Sigmoid colon (tissue), 7 donors: Measurements from ENCODE around the gene TSPAN18. TPM values are rescaled to one million over a fixed set of nuclear protein-coding genes. Genes with fewer than 3 reads are reported as not detected.
A peak's percentile ranks its signal among the peaks of the same experiment; 100 is the strongest.

ENCODE experiments used
- DNase-seq: peaks from one replicate; pipeline ENCODE4 v3.0.0-alpha.2; 2019
- H3K27ac ChIP-seq, 4 donors: fragments of 200-600 bp; sonication (generic); one replicate each; pipeline ENCODE4 v1.5.1; 2016 to 2019; ENCODE audit warnings: mild to moderate bottlenecking in 1 of 4
- H3K27me3 ChIP-seq, 3 donors: fragments of 200-600 bp; sonication (generic); one replicate each; pipeline ENCODE4 v1.5.1; 2019; ENCODE audit warnings: mild to moderate bottlenecking in 1 of 3
- H3K36me3 ChIP-seq, 4 donors: fragments of 200-600 bp; sonication (generic); one replicate each; pipeline ENCODE4 v1.5.1; 2016 to 2019
- H3K4me1 ChIP-seq, 4 donors: fragments of 200-600 bp; sonication (generic); one replicate each; pipeline ENCODE4 v1.5.1; 2017 to 2019
- H3K4me3 ChIP-seq, 4 donors: fragments of 200-600 bp; sonication (generic); one replicate each; pipeline ENCODE4 v1.5.1; 2017 to 2019; ENCODE audit warnings: mild to moderate bottlenecking in 2 of 4, moderate library complexity in 1 of 4
- H3K9me3 ChIP-seq, 4 donors: fragments of 200-600 bp in 3 of 4; sonication (generic) in 3 of 4; one replicate each; pipeline versions ENCODE4 v1.5.1 to v1.6.1; 2013 to 2019
- CTCF ChIP-seq, 4 experiments: fragments of 450-650 bp in 3 of 4; fragments of 200-600 bp in 1 of 4; IDR thresholded peaks; one replicate each; pipeline ENCODE4 v1.5.1; 2016 to 2019; ENCODE audit warnings: antibody characterized with exemption in 4 of 4, mild to moderate bottlenecking in 3 of 4, moderate library complexity in 2 of 4
- EP300 ChIP-seq, 4 donors: sonication (generic); formaldehyde crosslinking; IDR thresholded peaks; one replicate each; pipeline ENCODE4 v1.6.1; 2017; ENCODE audit warnings: antibody characterized with exemption in 4 of 4
- POLR2A ChIP-seq, 2 donors: fragments of 450-650 bp; IDR thresholded peaks; one replicate each; pipeline ENCODE4 v1.6.1; 2016; ENCODE audit warnings: antibody characterized with exemption in 2 of 2, mild to moderate bottlenecking in 2 of 2, moderate library complexity in 2 of 2
- POLR2AphosphoS5 ChIP-seq, 4 donors: sonication (generic); formaldehyde crosslinking; IDR thresholded peaks; one replicate each; pipeline ENCODE4 v1.6.1; 2017; ENCODE audit warnings: antibody characterized with exemption in 4 of 4
- WGBS, 2 donors: extraction: QIAGEN DNeasy Blood & Tissue Kit; methylation state at CpG; one replicate each; pipeline ENCODE4 v1.1.7; 2013; 5-methylcytosine and 5-hydroxymethylcytosine counted together
- intact Hi-C: fragments of 100-400 bp; cut with DNase I; formaldehyde crosslinking; loops from one replicate; pipeline ENCODE4 v1.15.1; 2023
- polyA plus RNA-seq, 3 donors: library from polyadenylated mRNA; stranded (reverse); fragments of 200-250 nt; gene quantifications; one replicate each; pipeline ENCODE4 v1.2.3, GENCODE V29; 2013
- total RNA-seq, 4 donors: library from RNA; depleted of rRNA; stranded (reverse); fragments of >200 nt; gene quantifications; one replicate each; pipeline ENCODE4 v1.1.0, GENCODE V29; 2016
- donor health status: healthy with polysubstance abuse.
- donor health status: Bipolar disorder and iron deficiency.
- donor health status: healthy.

TSPAN18 gene
- total RNA-seq (10 to 100 TPM; 13.8 to 75.3 (median 23.0) TPM), polyA plus RNA-seq (1 to 10 TPM in 2 of 3 donors, under 1 TPM in 1; 0.23 to 8.0 (median 7.2) TPM)

GRCh38 chr11:44726283-44727113 lies at the start of gene TSPAN18:
TSPAN18 (plus strand) TSS chr11:44726962; CDS start chr11:44906417, 179,455 bp downstream.
- TF ChIP-seq EP300 (IDR thresholded peaks at IDR 0.05) (no peak), POLR2AphosphoS5 (IDR thresholded peaks at IDR 0.05) (peak in 1 of 4 donors; percentile 6)
- Histone ChIP-seq H3K36me3 (no peaks in the 10 kb centered on the region), H3K9me3 (no peaks in the 10 kb centered on the region), H3K27me3 (no peaks in the 10 kb centered on the region), H3K4me1 (peaks cover 4 to 51% (median 41%) of the 10 kb centered on the region in 4 donors), H3K27ac (peak within 1 kb of the TSS; percentile 87 to 95 (median 89)), H3K4me3 (peak within 1 kb of the TSS; percentile 72 to 90 (median 82))
- peak; percentile 68 for DNase-seq
- intact Hi-C loops, result loop anchor here (2.0 to 5.0 kb wide), 2 partner anchors 100 to 159 kb away; partner anchors contain the start of gene CD82
- 3 to 6% methylated on average over 61 to 63 of the region's 67 CpGs for WGBS, 2 donors

GRCh38 chr11:44680982-44681597 lies 45.7 kb upstream of the TSPAN18 start:
- intact Hi-C loops, result no loop called here
- no peak for DNase-seq
- Histone ChIP-seq H3K4me3 (no peak overlapping the region), H3K27ac (no peak overlapping the region), H3K9me3 (no peaks in the 10 kb centered on the region), H3K4me1 (no peaks in the 10 kb centered on the region), H3K27me3 (no peaks in the 10 kb centered on the region), H3K36me3 (no peaks in the 10 kb centered on the region)
- TF ChIP-seq POLR2A (IDR thresholded peaks at IDR 0.05) (no peak), EP300 (IDR thresholded peaks at IDR 0.05) (no peak), POLR2AphosphoS5 (IDR thresholded peaks at IDR 0.05) (no peak), CTCF (IDR thresholded peaks at IDR 0.05) (no peak)
- WGBS, 2 donors, result 51 to 64% methylated on average over 9 of the region's 9 CpGs

GRCh38 chr11:44681698-44682097 lies 45.1 kb upstream of the TSPAN18 start:
- no peaks in the 10 kb centered on the region for H3K4me1 ChIP-seq
- H3K36me3 ChIP-seq, result no peaks in the 10 kb centered on the region
- no peak for DNase-seq
- TF ChIP-seq CTCF (IDR thresholded peaks at IDR 0.05), result no peak
- TF ChIP-seq EP300 (IDR thresholded peaks at IDR 0.05), result no peak
- TF ChIP-seq POLR2A (IDR thresholded peaks at IDR 0.05), result no peak
- TF ChIP-seq POLR2AphosphoS5 (IDR thresholded peaks at IDR 0.05), result no peak
- H3K27ac ChIP-seq, result no peak overlapping the region
- intact Hi-C loops, result no loop called here
- no peak overlapping the region for H3K4me3 ChIP-seq
- no peaks in the 10 kb centered on the region for H3K27me3 ChIP-seq
- H3K9me3 ChIP-seq, result no peaks in the 10 kb centered on the region
- WGBS, 2 donors, result 82 to 88% methylated on average over 2 of the region's 2 CpGs

GRCh38 chr11:44684859-44685281 lies 41.9 kb upstream of the TSPAN18 start:
- WGBS, 2 donors, result 86 to 92% methylated on average over 10 of the region's 10 CpGs
- intact Hi-C loops, result no loop called here
- no peak overlapping the region for H3K27ac ChIP-seq

More at GRCh38 chr11:44684859-44685281, 41.9 kb upstream of the TSPAN18 start:
- Histone ChIP-seq H3K4me1 (no peaks in the 10 kb centered on the region), H3K36me3 (no peaks in the 10 kb centered on the region), H3K9me3 (no peaks in the 10 kb centered on the region), H3K27me3 (no peaks in the 10 kb centered on the region), H3K4me3 (no peak overlapping the region)
- DNase-seq, result no peak
- no peak for TF ChIP-seq CTCF (IDR thresholded peaks at IDR 0.05)
- TF ChIP-seq POLR2AphosphoS5 (IDR thresholded peaks at IDR 0.05), result no peak
- TF ChIP-seq EP300 (IDR thresholded peaks at IDR 0.05), result no peak
- TF ChIP-seq POLR2A (IDR thresholded peaks at IDR 0.05), result no peak
